ENCODE data around the gene ADD1. TPM values are rescaled to one million over a fixed set of nuclear protein-coding genes. Genes with fewer than 3 reads are reported as not detected.

The ADD1 gene
- total and polyA plus RNA-seq, 11 donors: 179 to 275 (median 215) TPM

DNA sequence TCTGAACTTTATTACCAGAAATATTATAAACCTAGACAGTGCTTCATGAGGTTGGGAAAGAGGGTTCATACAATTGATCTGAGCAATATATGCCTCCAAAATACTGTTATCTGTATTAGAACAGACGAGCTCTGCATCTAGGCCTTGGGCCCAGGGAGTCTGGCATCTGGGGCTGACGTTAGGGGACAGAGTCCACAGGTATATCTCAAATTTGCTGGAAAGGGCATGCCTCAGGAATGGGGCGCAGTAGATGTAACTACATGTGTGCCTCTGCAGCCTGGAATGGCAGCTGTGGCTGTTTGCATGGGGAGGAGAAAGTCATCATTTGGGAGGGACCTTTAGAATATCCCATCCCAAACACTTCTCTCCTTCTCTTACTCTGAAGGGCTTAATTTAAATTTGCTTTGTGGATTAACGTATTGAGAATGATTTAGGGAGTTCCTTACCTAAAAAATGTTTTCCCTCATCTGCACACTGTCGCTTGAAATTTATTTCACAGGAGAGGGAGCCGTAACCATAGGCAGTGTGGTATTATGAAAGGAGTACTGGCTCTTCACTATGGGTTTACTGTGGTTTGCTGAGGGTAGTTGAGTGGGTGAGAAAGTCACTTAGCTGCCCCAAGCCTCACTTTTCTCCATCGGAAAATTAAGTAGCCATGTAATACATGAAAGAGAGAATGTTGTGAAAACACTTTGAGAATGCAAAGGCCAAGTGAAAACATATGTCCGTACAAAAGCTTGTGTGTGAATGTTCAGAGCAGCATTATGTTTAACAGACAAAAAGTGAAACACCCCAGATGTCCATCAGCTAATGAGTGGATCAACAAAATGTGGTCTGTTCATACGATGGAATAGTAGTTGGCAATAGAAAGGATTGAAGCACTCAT is 5.9 kb downstream of the ADD1 start:
- 46 to 59% (median 53%) methylated on average over 9 of the region's 9 CpGs for WGBS, 4 donors
- intact Hi-C loops (cut with DNase I): loop anchor here in 6 of 10 donors (2.0 to 10.0 kb wide), 6 partner anchors 17 to 85 kb away; no protein-coding TSS in a partner anchor
- peak overlapping the region in 6 of 12 donors; percentile 8 to 43 (median 28) for H3K27ac ChIP-seq
- peaks cover 9 to 92% (median 76%) of the 10 kb centered on the region in 12 donors for H3K4me1 ChIP-seq
- DNase-seq (no peak), ATAC-seq (no peak)
- H3K36me3 ChIP-seq: peaks cover 0 to 15% (median 11%) of the 10 kb centered on the region in 9 donors
- no peak for TF ChIP-seq POLR2A (IDR thresholded peaks at IDR 0.05)
- TF ChIP-seq, protein P1, sequence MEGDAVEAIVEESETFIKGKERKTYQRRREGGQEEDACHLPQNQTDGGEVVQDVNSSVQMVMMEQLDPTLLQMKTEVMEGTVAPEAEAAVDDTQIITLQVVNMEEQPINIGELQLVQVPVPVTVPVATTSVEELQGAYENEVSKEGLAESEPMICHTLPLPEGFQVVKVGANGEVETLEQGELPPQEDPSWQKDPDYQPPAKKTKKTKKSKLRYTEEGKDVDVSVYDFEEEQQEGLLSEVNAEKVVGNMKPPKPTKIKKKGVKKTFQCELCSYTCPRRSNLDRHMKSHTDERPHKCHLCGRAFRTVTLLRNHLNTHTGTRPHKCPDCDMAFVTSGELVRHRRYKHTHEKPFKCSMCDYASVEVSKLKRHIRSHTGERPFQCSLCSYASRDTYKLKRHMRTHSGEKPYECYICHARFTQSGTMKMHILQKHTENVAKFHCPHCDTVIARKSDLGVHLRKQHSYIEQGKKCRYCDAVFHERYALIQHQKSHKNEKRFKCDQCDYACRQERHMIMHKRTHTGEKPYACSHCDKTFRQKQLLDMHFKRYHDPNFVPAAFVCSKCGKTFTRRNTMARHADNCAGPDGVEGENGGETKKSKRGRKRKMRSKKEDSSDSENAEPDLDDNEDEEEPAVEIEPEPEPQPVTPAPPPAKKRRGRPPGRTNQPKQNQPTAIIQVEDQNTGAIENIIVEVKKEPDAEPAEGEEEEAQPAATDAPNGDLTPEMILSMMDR (IDR thresholded peaks at IDR 0.05): no peak
- H3K4me3 ChIP-seq: no peak overlapping the region
- H3K9me3 ChIP-seq: no peaks in the 10 kb centered on the region
- H3K27me3 ChIP-seq: no peaks in the 10 kb centered on the region

- H3K4me1 ChIP-seq: peaks cover 15 to 88% (median 77%) of the 10 kb centered on the region in 12 donors
- DNase-seq (no peak), ATAC-seq (no peak)
- WGBS, 4 donors: 59 to 71% (median 67%) methylated on average over 2 of the region's 2 CpGs
- H3K4me3 ChIP-seq: no peak overlapping the region
- TF ChIP-seq POLR2A (IDR thresholded peaks at IDR 0.05): no peak
- TF ChIP-seq, protein P1 (IDR thresholded peaks at IDR 0.05): no peak
- intact Hi-C loops (cut with DNase I): loop anchor here in 2 of 10 donors (2.0 to 5.0 kb wide), 2 partner anchors 16 to 54 kb away; no protein-coding TSS in a partner anchor
- peaks cover 0 to 24% (median 11%) of the 10 kb centered on the region in 9 donors for H3K36me3 ChIP-seq
- H3K27me3 ChIP-seq: no peaks in the 10 kb centered on the region
- H3K27ac ChIP-seq: peak overlapping the region in 9 of 12 donors; percentile 10 to 61 (median 37)
- H3K9me3 ChIP-seq: no peaks in the 10 kb centered on the region
Observed at GRCh38 chr4:2850966-2851798, 7.5 kb downstream of the ADD1 start.

GRCh38 chr4:2852481-2852921 is 8.9 kb downstream of the ADD1 start:
- Histone ChIP-seq H3K36me3 (peaks cover 0 to 24% (median 11%) of the 10 kb centered on the region in 9 donors), H3K27ac (peak overlapping the region; percentile 12 to 75 (median 60)), H3K27me3 (no peaks in the 10 kb centered on the region), H3K4me3 (peak overlapping the region in 2 of 12 donors; percentile 12 to 20), H3K9me3 (no peaks in the 10 kb centered on the region), H3K4me1 (peaks cover 17 to 89% (median 77%) of the 10 kb centered on the region in 12 donors)
- ATAC-seq (peak; percentile 79 to 94 (median 90)), DNase-seq (peak in 4 of 5 donors; percentile 65 to 80 (median 70))
- WGBS, 4 donors: 13 to 17% (median 15%) methylated on average over 7 of the region's 7 CpGs
- TF ChIP-seq POLR2A (IDR thresholded peaks at IDR 0.05): no peak
- intact Hi-C loops (cut with DNase I): loop anchor here in 1 of 10 donors (5.0 kb wide), 1 partner anchor 55 kb away; no protein-coding TSS in a partner anchor

- 86 to 94% (median 91%) methylated on average over 5 of the region's 5 CpGs for WGBS, 4 donors
- intact Hi-C loops (cut with DNase I): no loop called here
- Histone ChIP-seq H3K36me3 (peaks cover 0 to 24% (median 11%) of the 10 kb centered on the region in 9 donors), H3K27me3 (no peaks in the 10 kb centered on the region), H3K9me3 (no peaks in the 10 kb centered on the region), H3K27ac (peak overlapping the region in 6 of 12 donors; percentile 5 to 44 (median 14)), H3K4me3 (no peak overlapping the region), H3K4me1 (peaks cover 25 to 92% (median 83%) of the 10 kb centered on the region in 12 donors)
- DNase-seq (no peak), ATAC-seq (no peak)
- no peak for TF ChIP-seq POLR2A (IDR thresholded peaks at IDR 0.05)
- TF ChIP-seq, protein P1 (IDR thresholded peaks at IDR 0.05): no peak
Observed at GRCh38 chr4:2855584-2855983, 11.9 kb downstream of the ADD1 start.

Measured in heart left ventricle (tissue), 16 donors.